ENCODE results near the gene GAS1.

GAS1 gene

DNA sequence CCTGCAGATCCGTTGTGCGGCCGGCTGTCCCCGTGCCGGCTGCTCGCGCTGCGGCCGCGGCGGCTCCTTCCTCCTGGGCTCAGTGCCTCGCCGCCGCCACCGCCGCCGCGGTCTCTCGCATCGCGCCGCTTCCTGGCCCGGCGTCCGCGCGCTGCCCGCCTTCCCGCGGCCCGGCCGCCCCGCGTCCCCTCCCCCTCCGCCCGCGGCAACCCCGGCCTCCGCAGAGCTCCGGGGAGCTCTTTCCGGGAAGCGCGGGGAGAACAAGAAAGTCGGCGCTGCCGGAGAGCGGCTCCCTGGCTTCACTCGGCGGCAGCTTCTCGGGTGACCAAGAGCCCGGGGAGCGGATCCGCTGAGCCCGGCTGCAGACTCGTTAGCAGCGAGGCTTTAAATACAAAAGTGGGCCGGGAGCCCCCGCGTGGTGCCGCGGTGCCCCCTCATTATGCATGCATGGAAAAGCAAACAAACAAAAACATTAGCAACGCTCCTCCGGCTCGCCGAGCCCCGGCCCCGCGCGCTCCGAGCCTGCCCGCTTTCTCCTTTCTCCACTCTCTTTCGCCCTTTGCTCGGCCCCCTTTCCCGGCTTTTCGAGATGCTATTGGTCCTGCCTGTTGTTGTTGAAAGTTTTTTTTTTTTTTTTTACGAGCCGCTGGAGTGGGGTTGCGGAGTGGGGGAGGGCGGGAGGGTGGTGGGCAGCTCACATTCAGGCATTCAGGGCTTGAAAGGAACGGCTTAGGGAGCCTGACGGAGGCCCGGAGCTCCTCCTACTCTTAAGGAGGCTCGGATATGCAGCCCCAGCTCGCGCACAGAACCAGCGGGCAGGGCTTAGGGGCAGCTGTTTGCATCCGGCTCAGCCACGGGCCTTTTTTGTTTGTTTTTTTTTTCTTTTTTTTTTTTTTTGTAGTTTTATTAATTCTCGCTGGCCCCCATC, at the start of gene GAS1:
Gene GAS1 (minus strand): TSS at position 361 of the 928 bp plus-strand sequence. CDS start 727 bp downstream, outside the sequence.
- DNase-seq = no peak

- no peak for DNase-seq
Measured at GRCh38 chr9:86994231-86994630, 46.9 kb upstream of the GAS1 start.

GRCh38 chr9:86993830-86994229, 46.5 kb upstream of the GAS1 start:
- DNase-seq = no peak

DNA sequence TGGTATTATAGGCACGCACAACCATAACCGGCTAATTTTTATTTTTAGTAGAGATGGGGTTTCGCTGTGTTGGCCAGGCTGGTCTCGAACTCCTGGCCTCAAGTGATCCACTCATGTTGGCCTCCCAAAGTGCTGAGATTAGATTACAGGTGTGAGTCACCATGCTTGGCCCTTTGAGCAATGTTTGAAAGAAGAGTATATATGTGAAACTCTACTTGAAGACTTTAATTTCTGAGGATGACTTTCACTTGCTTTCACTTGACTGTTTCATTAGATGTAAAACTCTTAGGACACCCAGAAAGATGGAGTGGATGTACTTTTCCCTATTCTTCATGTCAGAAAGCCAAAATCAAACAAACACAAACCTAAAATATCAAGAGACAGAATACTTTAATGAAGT, 43.8 kb upstream of the GAS1 start:
- no peak for DNase-seq

DNA sequence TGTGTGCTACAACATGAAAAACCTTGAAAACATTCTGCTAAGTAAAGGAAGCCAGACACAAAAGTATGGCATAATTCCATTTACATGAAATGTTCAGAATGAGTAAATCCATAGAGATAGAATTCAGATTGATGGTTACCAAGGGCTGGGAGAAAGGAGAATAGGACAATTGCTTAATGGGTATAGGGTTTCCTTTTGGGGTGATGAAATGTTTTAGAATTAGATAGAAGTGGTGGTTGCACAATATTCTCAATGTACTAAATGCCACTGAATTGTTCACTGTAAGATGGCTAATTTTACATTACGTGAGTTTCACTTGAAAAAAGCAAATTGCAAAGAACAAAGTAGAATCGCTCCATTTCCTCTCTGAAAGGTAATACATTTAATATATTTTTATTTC, 43.0 kb upstream of the GAS1 start:
- no peak for DNase-seq

GRCh38 chr9:86987900-86988299, 40.6 kb upstream of the GAS1 start:
- DNase-seq = no peak

- no peak for DNase-seq
Measured at GRCh38 chr9:86985132-86985647, 37.9 kb upstream of the GAS1 start.

DNA sequence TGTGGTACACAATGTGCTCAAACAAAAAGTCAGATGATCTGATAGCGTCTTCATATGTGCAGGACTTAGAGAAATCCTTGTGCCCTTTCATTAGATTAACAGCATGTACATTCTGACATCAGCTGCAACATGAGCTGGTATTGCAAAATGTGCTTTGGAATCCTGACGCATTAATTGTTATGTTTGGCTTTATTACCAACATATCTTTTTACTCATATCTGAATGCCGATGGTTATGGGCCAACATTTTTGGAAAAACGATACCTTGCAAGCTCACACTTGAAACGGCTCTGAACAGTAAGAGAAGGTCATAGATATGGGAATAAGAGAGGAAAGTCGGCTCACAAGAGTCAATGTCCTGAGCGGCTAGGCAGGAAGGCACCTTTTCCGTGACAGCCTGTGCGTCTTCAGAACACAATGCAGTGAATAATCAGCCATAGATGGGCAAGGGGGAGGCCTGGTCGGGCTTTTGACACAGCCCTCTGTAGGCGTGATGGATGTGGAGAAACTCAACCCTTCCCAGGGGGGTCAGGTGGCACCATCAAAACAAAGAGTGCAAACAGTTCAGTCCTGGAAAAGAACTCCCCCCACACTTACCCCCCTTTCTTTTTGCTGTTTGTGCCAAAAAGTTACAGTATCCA, 36.4 kb upstream of the GAS1 start:
- no peak for DNase-seq

DNA sequence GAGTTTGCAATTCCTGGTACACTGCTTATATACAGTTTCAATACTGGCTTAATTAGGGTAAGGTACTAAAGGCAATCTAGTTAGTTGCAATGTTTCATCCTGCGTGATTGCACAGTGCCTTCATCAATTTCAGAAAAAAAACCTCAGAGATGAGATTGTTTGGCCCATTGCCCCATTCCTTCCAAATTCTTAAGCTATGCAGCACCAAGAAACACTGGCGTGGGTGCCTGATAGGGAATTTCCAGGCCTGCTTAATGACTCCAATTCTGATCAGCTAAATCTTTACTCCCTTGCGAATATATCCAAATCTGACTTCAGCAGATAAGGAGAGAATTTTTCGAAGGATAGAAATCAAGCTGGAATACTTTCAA, 35.9 kb upstream of the GAS1 start:
- DNase-seq = no peak

DNA sequence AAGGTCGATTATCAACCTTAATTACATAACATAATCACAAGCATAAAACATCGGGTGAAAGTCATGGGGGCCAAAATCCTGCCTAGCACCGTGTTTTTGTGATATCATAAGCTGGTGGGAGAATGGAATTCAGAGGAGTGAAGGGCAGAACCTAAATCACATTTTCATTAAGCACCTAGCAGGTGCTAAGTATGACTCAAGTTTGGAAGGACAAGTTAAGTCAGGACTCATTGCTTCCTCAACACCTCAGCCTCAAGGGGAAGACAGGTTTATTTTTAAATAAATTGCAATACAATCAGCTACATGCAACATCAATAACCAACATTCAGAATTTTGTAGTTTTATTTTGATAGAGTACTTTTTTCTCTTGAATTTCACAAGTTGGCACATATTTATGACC, 33.5 kb upstream of the GAS1 start:
- no peak for DNase-seq

DNA sequence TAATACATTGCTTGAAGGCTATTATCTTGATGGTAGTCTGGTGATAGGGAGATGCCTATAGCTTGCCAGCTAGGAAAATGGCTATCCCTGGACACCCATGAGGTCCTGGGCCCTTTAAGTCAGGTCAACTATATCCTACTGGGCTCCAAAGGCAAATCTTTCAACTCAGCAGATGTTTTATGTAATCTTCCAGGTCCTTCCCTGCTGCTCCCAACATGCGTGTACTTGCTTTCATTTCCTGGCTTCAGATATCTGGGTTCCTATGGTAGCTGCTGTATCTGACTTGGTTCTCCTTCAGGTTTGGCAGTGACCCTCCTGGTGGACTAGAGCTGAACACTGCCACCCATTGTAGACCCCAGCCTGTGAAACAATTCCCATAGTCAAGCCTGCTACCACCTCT, 32.4 kb upstream of the GAS1 start:
- no peak for DNase-seq

DNA sequence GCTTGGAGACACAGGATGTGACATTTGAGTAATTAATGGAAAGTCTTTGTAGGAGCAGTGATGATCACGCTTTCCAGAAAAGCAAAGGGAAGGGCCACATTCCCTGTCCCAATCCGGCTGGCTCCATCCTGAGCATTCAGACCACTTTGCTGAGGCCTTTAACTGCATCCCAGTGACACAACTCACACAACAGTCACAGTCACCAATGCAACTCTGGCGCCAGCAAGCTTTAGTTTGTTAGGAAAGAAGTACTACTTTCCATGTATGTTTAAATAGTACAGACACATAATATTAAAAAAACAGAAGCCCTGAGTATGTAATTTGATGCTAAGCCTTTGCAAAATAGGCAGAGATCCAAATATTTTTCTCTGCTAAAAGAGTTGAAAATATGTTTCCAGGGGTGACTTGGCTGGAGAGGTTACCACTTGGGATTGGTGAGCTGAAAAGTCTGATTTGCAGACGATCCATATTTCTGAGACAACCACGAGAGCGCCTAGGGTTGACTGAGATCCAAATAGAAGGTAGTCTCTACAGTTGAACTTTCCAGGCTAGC, 31.7 kb upstream of the GAS1 start:
- no peak for DNase-seq

DNA sequence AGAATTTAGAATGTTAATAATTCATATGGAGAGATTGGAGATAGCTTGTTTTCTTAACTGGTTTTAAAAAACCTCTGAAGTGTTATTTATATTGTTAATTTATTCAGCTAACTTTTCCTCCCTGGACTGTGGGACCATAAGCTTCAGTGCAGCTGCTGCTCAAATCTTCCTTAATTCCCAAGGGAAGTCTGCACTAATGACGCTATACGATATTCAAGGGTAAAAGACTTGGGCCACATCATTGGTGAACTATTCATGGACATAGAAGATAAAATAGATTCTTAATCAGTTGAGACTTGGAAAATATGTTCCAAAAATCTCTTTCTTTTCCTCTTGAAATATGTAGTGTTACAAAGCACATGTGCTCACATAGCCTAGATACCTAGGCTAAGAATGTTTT, 31.1 kb upstream of the GAS1 start:
- DNase-seq = no peak

- DNase-seq = no peak
Measured at GRCh38 chr9:86977205-86977835, 30.0 kb upstream of the GAS1 start.

- no peak for DNase-seq
Measured at GRCh38 chr9:86975606-86976005, 28.3 kb upstream of the GAS1 start.

DNA sequence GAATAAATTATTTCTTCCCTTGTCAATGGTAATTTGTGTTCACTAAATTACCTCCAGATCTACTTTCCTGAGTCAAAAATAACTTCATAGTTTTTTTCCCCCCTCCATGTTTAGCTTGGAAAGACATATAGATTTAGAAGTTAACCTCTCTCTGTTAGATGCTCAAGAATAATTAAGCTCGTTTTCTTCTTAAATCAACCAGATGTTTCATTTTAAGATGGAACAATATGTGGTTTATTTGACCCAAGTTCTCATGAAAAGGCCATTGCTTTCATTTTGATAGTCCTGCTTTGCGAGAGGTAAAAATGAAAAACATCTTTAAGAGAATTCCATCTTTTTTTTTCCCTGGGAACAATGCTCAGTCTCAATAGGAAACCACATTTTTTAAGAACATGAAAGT, 27.7 kb upstream of the GAS1 start:
- DNase-seq = no peak

DNA sequence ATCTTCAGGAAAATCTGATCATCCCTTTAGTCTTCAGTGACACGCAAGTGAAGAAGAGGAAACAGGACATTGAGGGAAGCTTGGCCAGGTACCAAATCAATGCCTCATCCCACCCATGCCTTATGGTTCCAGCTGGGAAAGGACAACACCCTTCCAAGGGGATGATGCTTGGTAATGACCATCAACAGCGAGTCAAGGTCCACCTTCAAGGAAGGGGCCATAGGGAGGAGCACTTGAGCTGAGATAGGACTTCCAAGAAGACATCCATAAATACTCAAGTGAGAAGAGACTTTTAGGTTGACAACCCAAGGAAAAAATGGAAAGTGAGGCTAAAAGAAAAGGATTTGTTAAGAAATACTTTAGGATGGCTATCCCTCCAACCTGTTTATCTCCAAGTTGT, 27.1 kb upstream of the GAS1 start:
- DNase-seq = no peak

DNA sequence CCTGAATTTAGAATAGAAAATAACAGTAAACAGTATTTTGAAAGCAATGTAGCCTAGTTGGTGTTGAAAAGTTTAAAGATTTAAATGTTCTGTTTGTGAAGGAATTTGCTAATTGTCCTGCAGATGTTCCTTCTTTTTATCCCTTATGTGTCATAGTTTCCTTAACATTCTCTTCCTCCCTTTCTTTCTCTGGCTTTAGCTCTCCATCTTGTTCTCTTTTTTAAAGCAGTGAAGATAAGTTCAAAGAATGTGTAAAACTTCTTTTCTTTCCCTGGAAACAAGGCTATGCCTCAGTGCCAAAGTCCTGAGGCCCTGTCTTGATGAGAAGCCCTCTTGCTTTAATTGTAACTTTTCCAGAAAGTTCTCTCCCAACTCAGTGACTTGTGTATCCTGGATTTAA, 24.4 kb upstream of the GAS1 start:
- DNase-seq = no peak

DNA sequence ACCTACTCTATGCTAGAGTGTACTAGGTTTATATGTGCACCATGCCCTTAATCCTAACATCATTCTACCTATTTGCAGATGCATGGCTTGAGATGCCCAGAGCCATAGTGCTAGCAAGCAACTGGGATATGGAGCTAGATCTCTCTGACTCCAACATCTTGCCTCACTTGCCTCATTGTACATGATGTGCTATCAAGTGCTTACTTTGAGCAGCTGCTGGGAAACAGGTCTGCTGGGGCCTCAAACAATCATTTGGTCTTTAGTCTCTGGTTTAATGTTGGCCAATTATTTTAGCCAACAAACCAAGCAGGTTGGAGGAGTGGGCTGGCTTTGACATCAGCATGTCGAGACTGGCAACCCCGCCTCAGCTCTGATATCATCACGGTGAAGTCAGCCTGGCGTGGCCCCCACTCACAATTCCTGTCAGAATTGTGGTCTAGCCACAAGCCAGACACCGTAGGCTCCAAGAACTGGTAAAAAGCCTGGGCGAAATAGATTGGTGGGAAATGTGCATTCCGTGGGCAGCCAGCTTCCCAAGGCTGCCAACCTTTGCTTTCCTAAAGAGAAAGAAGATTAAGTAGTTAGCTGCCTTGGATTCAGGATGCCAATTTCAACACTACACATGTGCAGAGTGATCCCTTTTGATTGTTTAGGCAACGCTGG, 21.1 kb upstream of the GAS1 start:
- DNase-seq = no peak

GRCh38 chr9:86966852-86967511, 19.7 kb upstream of the GAS1 start:
- no peak for DNase-seq

GRCh38 chr9:86965636-86966395, 18.5 kb upstream of the GAS1 start:
- DNase-seq = no peak

- no peak for DNase-seq
Measured at GRCh38 chr9:86962692-86963091, 15.4 kb upstream of the GAS1 start.

All from NCI-H446 treated with DMSO at 0.1 percent for 48 hours (cell line).